ENCODE results near the gene ANKRD29. TPM values are rescaled to one million over a fixed set of nuclear protein-coding genes. Genes with fewer than 3 reads are reported as not detected.
"Not testable (repeated sequence)": the region's sequence is repeated elsewhere in the genome, so short reads cannot be mapped to it uniquely, and the experiment has no call there.

The ANKRD29 gene
- total and polyA plus RNA-seq, 3 donors from 2014 or later: 9.1 to 23.5 (median 17.5) TPM

DNA sequence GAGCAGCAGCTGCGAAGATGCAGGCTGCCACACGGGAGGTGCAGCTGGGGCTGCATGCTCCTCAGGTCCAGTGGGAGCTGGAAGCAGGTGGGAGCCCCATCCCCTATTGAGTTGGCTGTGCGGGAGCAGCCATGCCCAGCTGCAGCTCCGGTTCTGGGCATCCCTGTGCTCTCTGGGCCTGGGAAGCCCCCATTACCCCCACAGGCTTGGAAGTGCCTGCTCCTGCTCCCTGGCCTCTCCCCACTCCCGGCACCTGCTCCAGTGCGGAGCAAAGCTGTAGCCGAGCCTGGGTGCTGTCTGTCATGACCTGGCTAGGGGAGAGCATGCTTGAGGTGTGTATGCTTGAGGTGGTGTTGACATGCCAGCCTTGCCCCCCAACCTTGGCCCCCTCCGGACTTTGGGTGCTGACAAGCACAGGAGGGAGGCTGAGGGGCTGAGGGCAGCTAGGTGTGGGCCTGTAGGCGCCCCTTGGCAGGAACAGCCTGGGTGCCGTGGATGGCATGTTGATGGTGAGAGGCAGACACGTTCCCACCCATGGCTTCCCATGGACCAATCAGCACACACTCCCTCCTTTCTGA lies 21.5 kb downstream of the ANKRD29 start:
- no peaks in the 10 kb centered on the region for H3K9me3 ChIP-seq
- intact Hi-C loops (cut with DNase I; ENCODE audit: low total_unique reads): no loop called here
- no peak overlapping the region for H3K27ac ChIP-seq
- 90 to 92% methylated on average over 10 to 11 of the region's 11 CpGs for WGBS, 2 donors
- H3K4me1 ChIP-seq: no peaks in the 10 kb centered on the region
- TF ChIP-seq, protein P1, sequence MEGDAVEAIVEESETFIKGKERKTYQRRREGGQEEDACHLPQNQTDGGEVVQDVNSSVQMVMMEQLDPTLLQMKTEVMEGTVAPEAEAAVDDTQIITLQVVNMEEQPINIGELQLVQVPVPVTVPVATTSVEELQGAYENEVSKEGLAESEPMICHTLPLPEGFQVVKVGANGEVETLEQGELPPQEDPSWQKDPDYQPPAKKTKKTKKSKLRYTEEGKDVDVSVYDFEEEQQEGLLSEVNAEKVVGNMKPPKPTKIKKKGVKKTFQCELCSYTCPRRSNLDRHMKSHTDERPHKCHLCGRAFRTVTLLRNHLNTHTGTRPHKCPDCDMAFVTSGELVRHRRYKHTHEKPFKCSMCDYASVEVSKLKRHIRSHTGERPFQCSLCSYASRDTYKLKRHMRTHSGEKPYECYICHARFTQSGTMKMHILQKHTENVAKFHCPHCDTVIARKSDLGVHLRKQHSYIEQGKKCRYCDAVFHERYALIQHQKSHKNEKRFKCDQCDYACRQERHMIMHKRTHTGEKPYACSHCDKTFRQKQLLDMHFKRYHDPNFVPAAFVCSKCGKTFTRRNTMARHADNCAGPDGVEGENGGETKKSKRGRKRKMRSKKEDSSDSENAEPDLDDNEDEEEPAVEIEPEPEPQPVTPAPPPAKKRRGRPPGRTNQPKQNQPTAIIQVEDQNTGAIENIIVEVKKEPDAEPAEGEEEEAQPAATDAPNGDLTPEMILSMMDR (IDR thresholded peaks at IDR 0.05): no peak
- TF ChIP-seq POLR2A (IDR thresholded peaks at IDR 0.05): no peak
- H3K36me3 ChIP-seq (ENCODE audit: low read depth, missing control alignments): no peaks in the 10 kb centered on the region
- no peaks in the 10 kb centered on the region for H3K27me3 ChIP-seq
- DNase-seq: no peak
- H3K4me3 ChIP-seq: no peak overlapping the region

GRCh38 chr18:23640052-23640451 lies 22.7 kb downstream of the ANKRD29 start:
- Histone ChIP-seq H3K27me3 (no peaks in the 10 kb centered on the region), H3K36me3 (ENCODE audit: low read depth, missing control alignments) (no peaks in the 10 kb centered on the region), H3K27ac (no peak overlapping the region), H3K4me1 (no peaks in the 10 kb centered on the region), H3K9me3 (no peaks in the 10 kb centered on the region), H3K4me3 (no peak overlapping the region)
- no peak for DNase-seq
- intact Hi-C loops (cut with DNase I; ENCODE audit: low total_unique reads): no loop called here
- no peak for TF ChIP-seq POLR2A (IDR thresholded peaks at IDR 0.05)
- TF ChIP-seq, protein P1 (IDR thresholded peaks at IDR 0.05): no peak
- WGBS, 2 donors: 90 to 93% methylated on average over 2 of the region's 2 CpGs

- DNase-seq; intact Hi-C loops (cut with DNase I; ENCODE audit: low total_unique reads); H3K27ac ChIP-seq; H3K4me1 ChIP-seq; H3K9me3 ChIP-seq; H3K27me3 ChIP-seq; H3K36me3 ChIP-seq (ENCODE audit: low read depth, missing control alignments); H3K4me3 ChIP-seq: not testable (repeated sequence)
- 86 to 95% methylated on average over 5 of the region's 5 CpGs for WGBS, 2 donors
Measured at GRCh38 chr18:23636433-23636832, 26.3 kb downstream of the ANKRD29 start.

- intact Hi-C loops (cut with DNase I; ENCODE audit: low total_unique reads): no loop called here
Measured at GRCh38 chr18:23636071-23636399, 26.7 kb downstream of the ANKRD29 start.

GRCh38 chr18:23635283-23636070 lies 27.2 kb downstream of the ANKRD29 start:
- H3K4me1 ChIP-seq: no peaks in the 10 kb centered on the region
- intact Hi-C loops (cut with DNase I; ENCODE audit: low total_unique reads): no loop called here
- no peak overlapping the region for H3K4me3 ChIP-seq
- no peak overlapping the region for H3K27ac ChIP-seq
- H3K36me3 ChIP-seq (ENCODE audit: low read depth, missing control alignments): no peaks in the 10 kb centered on the region
- DNase-seq: no peak
- TF ChIP-seq, protein P1 (IDR thresholded peaks at IDR 0.05): no peak
- no peak for TF ChIP-seq POLR2A (IDR thresholded peaks at IDR 0.05)
- WGBS, 2 donors: 91 to 92% methylated on average over 6 of the region's 6 CpGs
- H3K27me3 ChIP-seq: no peaks in the 10 kb centered on the region
- no peaks in the 10 kb centered on the region for H3K9me3 ChIP-seq

More at GRCh38 chr18:23636071-23636399, 26.7 kb downstream of the ANKRD29 start:
- Histone ChIP-seq H3K27ac (no peak overlapping the region), H3K36me3 (ENCODE audit: low read depth, missing control alignments) (no peaks in the 10 kb centered on the region), H3K4me3 (no peak overlapping the region), H3K4me1 (no peaks in the 10 kb centered on the region), H3K9me3 (no peaks in the 10 kb centered on the region), H3K27me3 (no peaks in the 10 kb centered on the region)
- TF ChIP-seq, protein P1 (IDR thresholded peaks at IDR 0.05): no peak
- TF ChIP-seq POLR2A (IDR thresholded peaks at IDR 0.05): no peak
- DNase-seq: no peak
- WGBS, 2 donors: 92 to 94% methylated on average over 3 of the region's 3 CpGs

All from testis (tissue), 3 donors.